ENCODE results near the gene ANXA9. TPM values are rescaled to one million over a fixed set of nuclear protein-coding genes. Genes with fewer than 3 reads are reported as not detected.

ANXA9 gene

Small RNA genes lying within 50 kb of the gene (small RNA-seq; reads per million reads assigned to genes)
- gene RNU6-884P (ENCODE audit: insufficient read depth): not detected

All from neuronal stem cell (in vitro differentiated cells).